Trophoblast cell (in vitro differentiated cells and primary cell): Measurements from ENCODE around the gene RHOJ.

Source experiments
- DNase-seq, 2 donors: peaks; one replicate each; pipeline ENCODE4 v3.0.0-alpha.2; 2016
- H2AFZ ChIP-seq: 2 replicates; pipeline ENCODE4 v1.6.1; 2013; ENCODE audit warnings: low read length, moderate library complexity, mild to moderate bottlenecking; ENCODE audit not compliant: insufficient read depth, poor library complexity
- H2AK5ac ChIP-seq: 2 replicates; pipeline ENCODE4 v1.6.1; 2013; ENCODE audit warnings: mild to moderate bottlenecking, low read length
- H2BK120ac ChIP-seq: 2 replicates; pipeline ENCODE4 v1.6.1; 2013; ENCODE audit warnings: low read length, mild to moderate bottlenecking, moderate library complexity; ENCODE audit not compliant: insufficient read depth, poor library complexity
- H2BK12ac ChIP-seq: 2 replicates; pipeline ENCODE4 v1.6.1; 2013; ENCODE audit warnings: mild to moderate bottlenecking, low read length, moderate library complexity
- H2BK5ac ChIP-seq: 2 replicates; pipeline ENCODE4 v1.6.1; 2013; ENCODE audit warnings: low read length, low read depth, moderate library complexity, mild to moderate bottlenecking; ENCODE audit not compliant: poor library complexity
- H3K14ac ChIP-seq: 2 replicates; pipeline ENCODE4 v1.6.1; 2013; ENCODE audit warnings: mild to moderate bottlenecking, low read length
- H3K18ac ChIP-seq: 2 replicates; pipeline ENCODE4 v1.6.1; 2013; ENCODE audit warnings: mild to moderate bottlenecking, low read length
- H3K23ac ChIP-seq: 2 replicates; pipeline ENCODE4 v1.6.1; 2013; ENCODE audit warnings: low read length
- H3K27ac ChIP-seq: 2 replicates; pipeline ENCODE4 v1.5.1; 2013; ENCODE audit warnings: low read depth, mild to moderate bottlenecking, inconsistent platforms, low read length, moderate library complexity
- H3K27me3 ChIP-seq: 2 replicates; pipeline ENCODE4 v1.6.1; 2013; ENCODE audit warnings: inconsistent platforms, mild to moderate bottlenecking, low read length, moderate library complexity; ENCODE audit not compliant: insufficient read depth
- H3K36me3 ChIP-seq, 2 experiments: 1 replicate in 1 of 2; 2 replicates in 1 of 2; pipeline ENCODE4 v1.6.1; 2013; ENCODE audit warnings: low read length in 2 of 2, mild to moderate bottlenecking in 2 of 2, moderate library complexity in 1 of 2; ENCODE audit not compliant: insufficient read depth in 2 of 2, control insufficient read depth in 1 of 2
- H3K4ac ChIP-seq: 2 replicates; pipeline ENCODE4 v1.6.1; 2013; ENCODE audit warnings: low read depth, mild to moderate bottlenecking, low read length, moderate library complexity
- H3K4me1 ChIP-seq, 2 experiments: 1 replicate in 1 of 2; 2 replicates in 1 of 2; pipeline ENCODE4 v1.6.1; 2013; ENCODE audit warnings: low read length in 2 of 2, mild to moderate bottlenecking in 2 of 2, moderate library complexity in 1 of 2; ENCODE audit not compliant: insufficient read depth in 2 of 2, control insufficient read depth in 1 of 2
- H3K4me2 ChIP-seq: 2 replicates; pipeline ENCODE4 v1.6.1; 2013; ENCODE audit warnings: inconsistent platforms, mild to moderate bottlenecking, low read length, moderate library complexity
- H3K4me3 ChIP-seq: 2 replicates; pipeline ENCODE4 v1.5.1; 2013; ENCODE audit warnings: mild to moderate bottlenecking, low read depth, low read length, inconsistent platforms
- H3K79me1 ChIP-seq: one replicate; pipeline ENCODE4 v1.6.1; 2013; ENCODE audit warnings: low read length
- H3K79me2 ChIP-seq: 2 replicates; pipeline ENCODE4 v1.6.1; 2013; ENCODE audit warnings: low read length, mild to moderate bottlenecking; ENCODE audit not compliant: control insufficient read depth, insufficient read depth, poor library complexity
- H3K9ac ChIP-seq: 2 replicates; pipeline ENCODE4 v1.6.1; 2013; ENCODE audit warnings: mild to moderate bottlenecking, low read length
- H3K9me3 ChIP-seq: 2 replicates; pipeline ENCODE4 v1.6.1; 2013; ENCODE audit warnings: low read depth, mild to moderate bottlenecking, control low read depth, inconsistent platforms, low read length; ENCODE audit not compliant: insufficient read depth
- H4K12ac ChIP-seq: 2 replicates; pipeline ENCODE4 v1.6.1; 2013; ENCODE audit warnings: low read depth, mild to moderate bottlenecking, low read length, moderate library complexity
- H4K8ac ChIP-seq: 2 replicates; pipeline ENCODE4 v1.6.1; 2013; ENCODE audit warnings: low read depth, mild to moderate bottlenecking, low read length, moderate library complexity
- H4K91ac ChIP-seq: one replicate; pipeline ENCODE4 v1.6.1; 2013; ENCODE audit warnings: low read depth, mild to moderate bottlenecking, low read length, moderate library complexity
- WGBS: extraction: QIAGEN DNeasy Blood & Tissue Kit; methylation state at CpG from one replicate; pipeline ENCODE4 v1.1.7; 2013; ENCODE audit warnings: missing lambda C conversion rate; ENCODE audit not compliant: insufficient read length, insufficient coverage; ENCODE audit errors: extremely low coverage; 5-methylcytosine and 5-hydroxymethylcytosine counted together

Gene RHOJ

DNA sequence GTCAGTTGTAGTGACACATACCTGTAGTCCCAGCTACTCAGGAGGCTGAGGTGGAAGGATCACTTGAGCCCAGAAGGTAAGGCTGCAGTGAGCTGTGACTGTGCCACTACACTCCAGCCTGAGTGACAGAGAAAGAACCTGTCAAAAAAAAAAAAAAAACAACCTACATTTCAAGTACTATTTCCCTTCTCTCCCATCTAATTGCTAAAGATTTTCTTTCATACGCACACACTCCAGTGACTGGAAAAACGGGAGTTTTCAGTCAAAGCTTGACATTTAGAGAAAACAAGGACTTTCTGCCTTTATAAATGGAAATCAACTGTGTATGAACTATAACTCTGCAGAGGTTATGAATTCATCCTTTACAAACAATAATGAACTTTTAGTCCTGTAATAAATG lies 88.6 kb downstream of the RHOJ start:
- no peak overlapping the region for H3K27ac ChIP-seq
- no peak for DNase-seq
- no peaks in the 10 kb centered on the region for H3K79me1 ChIP-seq
- no peak overlapping the region for H3K18ac ChIP-seq
- no peaks in the 10 kb centered on the region for H3K79me2 ChIP-seq
- H3K4me1 ChIP-seq: peaks cover 3 to 5% of the 10 kb centered on the region in 2 experiments
- H2AFZ ChIP-seq: no peak overlapping the region
- no peak overlapping the region for H4K91ac ChIP-seq
- H4K12ac ChIP-seq: no peak overlapping the region
- H2BK12ac ChIP-seq: no peak overlapping the region
- no CpG with 5 or more reads among the region's 2 CpGs for WGBS
- H3K9me3 ChIP-seq: no peaks in the 10 kb centered on the region
- no peak overlapping the region for H2AK5ac ChIP-seq
- H4K8ac ChIP-seq: no peak overlapping the region
- no peak overlapping the region for H3K4me3 ChIP-seq
- H2BK5ac ChIP-seq: no peak overlapping the region
- H3K9ac ChIP-seq: no peak overlapping the region
- H3K36me3 ChIP-seq: no peaks in the 10 kb centered on the region
- no peak overlapping the region for H3K23ac ChIP-seq
- no peaks in the 10 kb centered on the region for H3K27me3 ChIP-seq
- no peak overlapping the region for H3K14ac ChIP-seq
- H3K4me2 ChIP-seq: no peak overlapping the region
- H3K4ac ChIP-seq: no peak overlapping the region
- no peak overlapping the region for H2BK120ac ChIP-seq

DNA sequence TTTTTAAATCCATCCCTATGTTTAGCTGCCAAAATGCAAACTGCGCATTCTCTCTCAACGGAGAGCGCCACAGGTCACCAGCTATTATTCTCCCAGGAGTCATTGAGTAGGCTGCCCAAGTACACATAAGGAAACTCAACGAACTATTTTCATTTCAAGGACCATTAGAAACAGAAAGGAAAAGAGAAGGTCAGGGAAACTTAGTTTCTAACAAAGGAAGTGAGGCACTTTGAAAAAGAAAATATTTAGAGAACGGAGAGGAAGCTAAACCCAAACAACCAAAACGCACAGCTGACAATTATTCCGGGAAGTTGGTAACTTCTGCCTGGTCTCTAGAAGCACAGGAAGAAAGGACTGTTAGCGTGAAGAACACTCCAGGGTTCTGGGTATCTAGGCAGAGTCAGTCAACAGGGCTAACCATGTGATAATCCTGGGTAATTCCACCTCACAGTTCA lies 91.0 kb downstream of the RHOJ start:
- no peak overlapping the region for H4K8ac ChIP-seq
- DNase-seq: no peak
- no peak overlapping the region for H2BK120ac ChIP-seq
- H3K27me3 ChIP-seq: no peaks in the 10 kb centered on the region
- no peak overlapping the region for H2AK5ac ChIP-seq
- no peak overlapping the region for H3K23ac ChIP-seq
- no peak overlapping the region for H2BK5ac ChIP-seq
- WGBS: no CpG with 5 or more reads among the region's 8 CpGs
- H3K9me3 ChIP-seq: no peaks in the 10 kb centered on the region
- peaks cover 3 to 5% of the 10 kb centered on the region in 2 experiments for H3K4me1 ChIP-seq
- no peak overlapping the region for H2BK12ac ChIP-seq
- no peak overlapping the region for H4K12ac ChIP-seq
- no peaks in the 10 kb centered on the region for H3K36me3 ChIP-seq
- no peak overlapping the region for H3K9ac ChIP-seq
- no peak overlapping the region for H2AFZ ChIP-seq
- H3K27ac ChIP-seq: no peak overlapping the region
- no peak overlapping the region for H4K91ac ChIP-seq
- H3K4ac ChIP-seq: no peak overlapping the region
- H3K4me2 ChIP-seq: no peak overlapping the region
- no peaks in the 10 kb centered on the region for H3K79me2 ChIP-seq
- H3K18ac ChIP-seq: no peak overlapping the region
- no peak overlapping the region for H3K14ac ChIP-seq
- no peak overlapping the region for H3K4me3 ChIP-seq
- H3K79me1 ChIP-seq: no peaks in the 10 kb centered on the region

- Histone ChIP-seq H3K4me2 (no peak overlapping the region), H2AFZ (no peak overlapping the region), H2BK5ac (no peak overlapping the region), H3K4me3 (no peak overlapping the region), H3K23ac (no peak overlapping the region), H3K27ac (no peak overlapping the region), H3K9ac (no peak overlapping the region), H3K14ac (no peak overlapping the region), H4K91ac (no peak overlapping the region), H3K79me2 (no peaks in the 10 kb centered on the region), H2AK5ac (no peak overlapping the region), H3K4me1 (peaks cover 0 to under 1% of the 10 kb centered on the region in 2 experiments), H3K4ac (no peak overlapping the region), H4K8ac (no peak overlapping the region), H3K9me3 (no peaks in the 10 kb centered on the region), H3K79me1 (no peaks in the 10 kb centered on the region), H2BK12ac (no peak overlapping the region), H3K18ac (no peak overlapping the region), H3K27me3 (no peaks in the 10 kb centered on the region), H2BK120ac (no peak overlapping the region), H3K36me3 (no peaks in the 10 kb centered on the region), H4K12ac (no peak overlapping the region)
- no peak for DNase-seq
- WGBS: no CpG with 5 or more reads among the region's 6 CpGs
Measured at GRCh38 chr14:63296060-63296563, 91.9 kb downstream of the RHOJ start.

DNA sequence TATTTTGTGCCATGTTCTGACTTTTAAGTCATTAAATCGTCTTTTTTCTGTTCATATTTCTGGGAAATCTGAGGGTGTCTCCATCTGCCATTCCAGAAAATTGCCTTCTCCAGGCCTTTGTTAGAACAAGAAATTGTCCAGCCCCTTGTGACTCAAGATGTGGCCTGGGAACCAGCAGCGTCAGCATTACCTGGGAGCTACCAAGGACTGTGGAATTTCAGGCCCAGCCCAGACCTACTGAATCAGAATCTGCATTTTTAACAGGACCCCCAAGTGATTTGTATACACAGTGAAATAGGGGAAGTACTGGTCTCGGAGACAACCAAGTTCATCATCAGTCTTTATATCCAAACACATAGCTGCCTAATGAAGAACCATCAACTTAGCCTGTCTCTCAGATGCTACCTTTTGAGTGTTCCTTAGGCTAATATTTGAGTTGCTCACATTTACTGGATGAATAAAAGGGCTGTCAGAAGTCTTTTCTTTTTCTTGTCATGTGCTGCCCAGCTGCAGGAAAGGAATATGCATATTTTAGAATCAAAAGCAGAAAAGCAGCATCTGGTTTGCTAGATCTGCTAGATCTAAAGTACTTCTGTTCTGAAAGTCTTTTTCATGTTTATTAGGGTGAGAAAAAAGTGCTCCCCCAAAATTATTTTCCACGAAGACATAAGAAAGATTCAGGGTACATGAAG lies 93.3 kb downstream of the RHOJ start:
- whole genome bisulfite sequencing: no CpG with 5 or more reads among the region's 4 CpGs
- Histone ChIP-seq H3K4me3 (no peak overlapping the region), H3K79me2 (no peaks in the 10 kb centered on the region), H4K12ac (no peak overlapping the region), H2BK12ac (no peak overlapping the region), H2BK120ac (no peak overlapping the region), H2AFZ (no peak overlapping the region), H3K79me1 (peaks cover 2% of the 10 kb centered on the region), H2AK5ac (no peak overlapping the region), H3K27ac (no peak overlapping the region), H3K23ac (no peak overlapping the region), H4K8ac (no peak overlapping the region), H3K4ac (no peak overlapping the region), H3K9ac (no peak overlapping the region), H3K14ac (no peak overlapping the region), H3K4me2 (no peak overlapping the region), H3K18ac (no peak overlapping the region), H3K27me3 (no peaks in the 10 kb centered on the region), H3K4me1 (peaks cover 3 to 6% of the 10 kb centered on the region in 2 experiments), H2BK5ac (no peak overlapping the region), H4K91ac (no peak overlapping the region), H3K36me3 (no peaks in the 10 kb centered on the region), H3K9me3 (no peaks in the 10 kb centered on the region)
- DNase-seq: no peak
